ENCODE results near the gene C13orf42.

GRCh38 chr13:51057001-51057400, 54.1 kb downstream of the C13orf42 start:
- no peak for TF ChIP-seq SMC3 (conservative IDR thresholded peaks at IDR 0.05; ENCODE audit: poor library complexity)
- TF ChIP-seq POLR2AphosphoS5 (IDR thresholded peaks at IDR 0.05), result no peak
- TF ChIP-seq CTCF (IDR thresholded peaks at IDR 0.05; ENCODE audit: poor library complexity, severe bottlenecking), result no peak
- no peak for TF ChIP-seq MXI1 (conservative IDR thresholded peaks at IDR 0.05; ENCODE audit: poor library complexity, severe bottlenecking)
